NT2/D1 (cell line): ENCODE results near the gene SENP8.
A peak's percentile ranks its signal among the peaks of the same experiment; 100 is the strongest.
"Not testable (repeated sequence)": the region's sequence is repeated elsewhere in the genome, so short reads cannot be mapped to it uniquely, and the experiment has no call there.

Source experiments
- DNase-seq: peaks from one replicate; pipeline ENCODE4 v3.0.0-alpha.2; 2011; ENCODE audit warnings: low read depth, low spot score
- H3K27me3 ChIP-seq: 2 replicates; pipeline ENCODE4 v1.6.0; 2011; ENCODE audit warnings: mild to moderate bottlenecking; ENCODE audit not compliant: insufficient read length, insufficient read depth
- H3K36me3 ChIP-seq: 2 replicates; pipeline ENCODE4 v1.6.1; 2011; ENCODE audit warnings: mild to moderate bottlenecking, low read length, mixed read lengths; ENCODE audit not compliant: insufficient read depth, insufficient read length
- H3K4me1 ChIP-seq: 2 replicates; pipeline ENCODE4 v1.5.1; 2011; ENCODE audit not compliant: insufficient read depth, insufficient read length
- H3K4me3 ChIP-seq: 2 replicates; pipeline ENCODE4 v1.5.1; 2011; ENCODE audit warnings: low read depth; ENCODE audit not compliant: insufficient read length
- H3K9ac ChIP-seq: 2 replicates; pipeline ENCODE4 v1.6.0; 2011; ENCODE audit warnings: low read depth; ENCODE audit not compliant: insufficient read length
- H3K9me3 ChIP-seq: 2 replicates; pipeline ENCODE4 v1.5.1; 2011; ENCODE audit warnings: mild to moderate bottlenecking, low read length; ENCODE audit not compliant: insufficient read depth
- SUZ12 ChIP-seq: IDR thresholded peaks from 2 replicates; pipeline ENCODE4 v1.6.1; 2011; ENCODE audit not compliant: insufficient read length, insufficient read depth; ENCODE audit errors: extremely low read depth
- YY1 ChIP-seq: IDR thresholded peaks from 2 replicates; pipeline ENCODE4 v1.6.1; 2011; ENCODE audit not compliant: insufficient read length, insufficient read depth
- ZNF274 ChIP-seq: IDR thresholded peaks from 2 replicates; pipeline ENCODE4 v1.6.1; 2011; ENCODE audit warnings: mild to moderate bottlenecking, low read depth, low read length

The SENP8 gene

GRCh38 chr15:72168131-72168807 is 50.1 kb downstream of the SENP8 start:
- no peak for TF ChIP-seq SUZ12
- TF ChIP-seq ZNF274 = no peak
- H3K9me3 ChIP-seq = no peaks in the 10 kb centered on the region
- no peak for DNase-seq
- no peaks in the 10 kb centered on the region for H3K36me3 ChIP-seq
- H3K9ac ChIP-seq = peak overlapping the region; percentile 11
- H3K4me1 ChIP-seq = peaks cover 17% of the 10 kb centered on the region
- no peak overlapping the region for H3K4me3 ChIP-seq
- no peaks in the 10 kb centered on the region for H3K27me3 ChIP-seq

- H3K9me3 ChIP-seq = no peaks in the 10 kb centered on the region
- TF ChIP-seq YY1 (no peak), SUZ12 (no peak), ZNF274 (no peak)
Measured at GRCh38 chr15:72168808-72169190, 50.6 kb downstream of the SENP8 start.

DNA sequence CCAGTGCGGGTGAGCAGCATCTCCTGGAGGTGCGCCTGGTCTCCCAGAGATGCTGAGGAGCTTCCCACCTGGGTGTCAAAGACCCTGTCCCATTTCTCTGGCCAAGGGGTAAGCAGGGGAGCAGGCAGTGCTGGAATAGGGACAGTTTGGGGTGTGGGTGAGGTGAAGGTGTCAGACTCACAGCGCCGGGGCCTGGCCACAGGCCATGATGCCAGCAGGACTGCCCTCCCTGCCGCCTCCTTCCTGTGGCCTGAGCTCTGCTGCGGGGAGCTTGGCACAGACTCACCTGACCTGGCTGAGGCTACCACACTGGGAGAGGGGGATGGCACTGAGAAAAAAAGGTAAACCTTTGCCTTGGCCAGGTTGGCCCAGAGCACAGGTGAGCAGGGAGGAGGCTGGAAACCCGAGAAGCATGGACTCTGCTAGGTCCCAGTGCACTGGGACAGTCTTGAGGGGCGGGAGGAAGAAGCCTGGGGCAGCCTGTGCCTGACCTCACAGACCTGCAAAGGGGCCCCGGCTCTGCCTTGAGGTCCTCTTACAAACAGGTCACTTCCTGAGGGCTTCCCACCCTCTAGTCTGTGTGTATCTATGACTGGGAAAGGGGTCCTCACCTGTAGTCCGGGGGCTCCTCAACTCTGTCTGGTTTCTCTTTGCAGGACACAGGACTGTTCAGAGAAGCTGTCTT is 51.2 kb downstream of the SENP8 start:
- Histone ChIP-seq H3K4me3 (no peak overlapping the region), H3K4me1 (peaks cover 17% of the 10 kb centered on the region), H3K9me3 (no peaks in the 10 kb centered on the region), H3K27me3 (no peaks in the 10 kb centered on the region), H3K9ac (no peak overlapping the region), H3K36me3 (no peaks in the 10 kb centered on the region)
- no peak for DNase-seq
- TF ChIP-seq ZNF274 (no peak), SUZ12 (no peak), YY1 (no peak)

More at GRCh38 chr15:72168808-72169190, 50.6 kb downstream of the SENP8 start:
- no peak for DNase-seq
- Histone ChIP-seq H3K27me3 (no peaks in the 10 kb centered on the region), H3K36me3 (no peaks in the 10 kb centered on the region), H3K9ac (peak overlapping the region; percentile 11), H3K4me1 (peaks cover 17% of the 10 kb centered on the region), H3K4me3 (no peak overlapping the region)

GRCh38 chr15:72169921-72170611 is 51.9 kb downstream of the SENP8 start:
- peaks cover 17% of the 10 kb centered on the region for H3K4me1 ChIP-seq
- H3K27me3 ChIP-seq = no peaks in the 10 kb centered on the region
- no peak overlapping the region for H3K9ac ChIP-seq
- H3K4me3 ChIP-seq = no peak overlapping the region
- no peak for DNase-seq
- H3K36me3 ChIP-seq = no peaks in the 10 kb centered on the region
- no peaks in the 10 kb centered on the region for H3K9me3 ChIP-seq
- TF ChIP-seq YY1 (no peak), ZNF274 (no peak), SUZ12 (no peak)

DNA sequence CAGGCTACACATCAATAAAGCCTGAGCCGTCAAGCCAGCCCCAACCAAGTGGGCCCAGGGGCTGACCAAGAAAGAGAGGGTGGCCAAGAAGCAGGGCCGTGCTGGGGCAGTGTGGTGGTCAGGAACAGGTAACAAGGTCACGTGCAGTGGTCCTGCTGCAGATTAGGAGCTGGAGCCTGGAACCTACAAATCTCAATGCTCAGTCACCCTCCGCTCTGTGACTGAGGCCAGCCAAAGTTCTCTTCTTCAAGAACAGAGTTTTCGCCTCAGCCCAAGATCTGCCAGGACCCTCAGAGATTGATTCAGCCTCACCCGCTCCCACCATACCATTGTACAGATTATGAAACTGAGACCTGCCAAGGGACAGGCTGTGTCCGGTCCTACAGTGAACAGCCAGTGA is 52.5 kb downstream of the SENP8 start:
- DNase-seq = no peak
- no peaks in the 10 kb centered on the region for H3K36me3 ChIP-seq
- peaks cover 17% of the 10 kb centered on the region for H3K4me1 ChIP-seq
- no peaks in the 10 kb centered on the region for H3K27me3 ChIP-seq
- H3K9ac ChIP-seq = no peak overlapping the region
- no peak for TF ChIP-seq ZNF274
- TF ChIP-seq SUZ12 = no peak
- TF ChIP-seq YY1 = no peak
- H3K9me3 ChIP-seq = no peaks in the 10 kb centered on the region
- H3K4me3 ChIP-seq = no peak overlapping the region

GRCh38 chr15:72171978-72172377 is 53.8 kb downstream of the SENP8 start:
- H3K27me3 ChIP-seq, DNase-seq, H3K4me3 ChIP-seq, H3K9me3 ChIP-seq, H3K36me3 ChIP-seq, H3K9ac ChIP-seq: not testable (repeated sequence)
- peaks cover 17% of the 10 kb centered on the region for H3K4me1 ChIP-seq

DNA sequence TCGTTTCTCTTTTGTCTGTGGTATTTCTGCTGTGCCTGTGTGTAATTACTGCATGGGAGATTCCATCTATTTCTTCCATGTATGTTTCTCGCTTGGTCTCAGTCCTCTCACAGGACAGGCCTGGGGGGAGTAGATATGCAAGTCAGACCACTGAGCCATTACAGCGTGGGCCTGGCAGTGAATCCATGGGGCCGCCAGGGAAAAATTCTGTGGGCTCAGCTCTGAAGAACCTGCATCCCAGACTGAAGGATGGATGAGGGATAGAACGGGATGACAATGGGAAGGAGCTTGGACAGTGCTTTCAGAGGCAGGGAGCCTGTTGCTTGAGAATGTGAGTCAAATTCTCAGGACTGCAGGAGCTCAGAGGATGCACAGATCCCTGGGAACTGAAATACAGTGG is 54.6 kb downstream of the SENP8 start:
- no peak for DNase-seq
- Histone ChIP-seq H3K4me1 (peaks cover 17% of the 10 kb centered on the region), H3K27me3 (no peaks in the 10 kb centered on the region), H3K9me3 (no peaks in the 10 kb centered on the region), H3K36me3 (no peaks in the 10 kb centered on the region), H3K9ac (no peak overlapping the region), H3K4me3 (no peak overlapping the region)
- TF ChIP-seq ZNF274 (no peak), SUZ12 (no peak), YY1 (no peak)
